Thoracic aorta (tissue), 2 donors: ENCODE results near the gene MADCAM1. TPM values are rescaled to one million over a fixed set of nuclear protein-coding genes. Genes with fewer than 3 reads are reported as not detected.

Experiments
- ATAC-seq: fragments of 150-250 bp; one replicate; pipeline ENCODE4 v1.8.0; 2017; ENCODE audit warnings: low read depth; ENCODE audit not compliant: insufficient number of reproducible peaks, low FRiP score
- DNase-seq: peaks from one replicate; pipeline ENCODE4 v3.0.0-alpha.2; 2020; ENCODE audit warnings: low spot score
- H3K27ac ChIP-seq, 2 donors: fragments of 200-600 bp; sonication (generic); 1 replicate in 1 of 2; 2 replicates in 1 of 2; pipeline ENCODE4 v1.5.1; 2016; ENCODE audit warnings: mild to moderate bottlenecking in 2 of 2, moderate library complexity in 2 of 2
- H3K27me3 ChIP-seq: fragments of 200-600 bp; sonication (generic); replicated peaks from 2 replicates; pipeline ENCODE4 v1.6.0; 2016; ENCODE audit warnings: mild to moderate bottlenecking; ENCODE audit not compliant: insufficient read depth
- H3K36me3 ChIP-seq: fragments of 200-600 bp; sonication (generic); one replicate; pipeline ENCODE4 v1.5.1; 2016
- H3K4me1 ChIP-seq, 2 donors: fragments of 200-600 bp; sonication (generic); 1 replicate in 1 of 2; 2 replicates in 1 of 2; pipeline versions ENCODE4 v1.5.1 to v1.6.0; 2016; ENCODE audit warnings: low read depth in 2 of 2, mild to moderate bottlenecking in 1 of 2; ENCODE audit not compliant: control insufficient read depth in 1 of 2
- H3K4me3 ChIP-seq: fragments of 200-600 bp; sonication (generic); 2 replicates; pipeline ENCODE4 v1.5.1; 2016; ENCODE audit warnings: mild to moderate bottlenecking
- H3K9me3 ChIP-seq: fragments of 200-600 bp; sonication (generic); 2 replicates; pipeline ENCODE4 v1.5.1; 2016
- CTCF ChIP-seq: fragments of 200-600 bp; sonication (generic); IDR thresholded peaks from one replicate; pipeline ENCODE4 v1.5.1; 2019; ENCODE audit warnings: antibody characterized with exemption
- total RNA-seq, 2 donors: library from RNA; depleted of rRNA; stranded (reverse); fragments of >200 nt; gene quantifications; one replicate each; pipeline versions ENCODE4 v1.1.0 to v1.2.3, GENCODE V29; 2016

Gene MADCAM1
- total RNA-seq, 2 donors from 2014 or later, result 0.92 TPM; not detected in 1

GRCh38 chr19:457636-458035, 38.6 kb upstream of the MADCAM1 start:
- DNase-seq (no peak), ATAC-seq (no peak)
- H3K27me3 ChIP-seq, result peaks cover 6% of the 10 kb centered on the region
- no peak overlapping the region for H3K27ac ChIP-seq
- TF ChIP-seq CTCF, result no peak
- H3K9me3 ChIP-seq, result no peaks in the 10 kb centered on the region
- no peaks in the 10 kb centered on the region for H3K36me3 ChIP-seq
- H3K4me3 ChIP-seq, result no peak overlapping the region
- peaks cover 0 to 5% of the 10 kb centered on the region in 2 donors for H3K4me1 ChIP-seq

GRCh38 chr19:458091-459042, 37.9 kb upstream of the MADCAM1 start:
- no peak overlapping the region for H3K4me3 ChIP-seq
- no peak overlapping the region for H3K27ac ChIP-seq
- no peaks in the 10 kb centered on the region for H3K36me3 ChIP-seq
- H3K27me3 ChIP-seq, result peaks cover 6% of the 10 kb centered on the region
- no peaks in the 10 kb centered on the region for H3K9me3 ChIP-seq
- ATAC-seq, result no peak
- no peak for DNase-seq
- H3K4me1 ChIP-seq, result peaks cover 0 to 5% of the 10 kb centered on the region in 2 donors
- no peak for TF ChIP-seq CTCF

DNA sequence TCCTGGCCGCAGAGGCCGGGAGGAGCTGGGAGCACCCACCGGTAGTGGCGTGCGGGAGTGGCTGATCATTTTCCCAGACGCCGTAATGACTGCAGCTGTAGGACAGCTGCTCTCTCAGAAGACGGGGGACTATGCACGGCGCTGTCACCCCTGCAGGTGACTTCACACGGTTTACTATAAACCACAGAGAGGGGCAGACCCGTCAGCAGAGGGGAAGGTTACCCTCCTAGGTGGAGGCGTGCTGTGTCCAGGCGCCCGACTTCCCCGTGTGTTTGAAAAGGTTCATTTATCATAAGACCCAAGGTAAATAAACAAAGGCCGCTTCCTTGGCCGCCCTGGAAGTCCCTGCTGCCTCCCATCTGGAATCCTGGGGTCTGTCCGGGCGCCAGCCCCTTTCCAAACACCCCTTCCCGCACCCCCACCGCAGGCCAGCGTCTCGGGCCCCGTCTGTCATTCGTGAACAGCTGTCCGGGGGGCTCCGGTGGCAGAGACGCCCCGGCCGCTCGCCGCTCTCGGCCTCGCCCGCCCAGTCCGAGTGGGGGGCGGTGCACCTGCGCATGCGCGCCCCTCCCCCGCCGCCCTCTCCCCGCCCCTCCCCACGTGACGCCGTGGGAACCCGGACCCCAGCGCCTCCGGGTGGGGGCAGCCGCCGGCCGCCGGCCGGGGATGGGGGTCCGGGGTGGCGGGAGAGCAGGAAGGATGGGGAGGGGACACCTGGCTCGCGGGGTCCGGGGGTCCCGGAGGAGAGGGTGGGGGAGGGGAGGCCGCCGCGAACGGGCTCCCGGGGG, 36.4 kb upstream of the MADCAM1 start:
- no peak for DNase-seq
- Histone ChIP-seq H3K36me3 (no peaks in the 10 kb centered on the region), H3K4me1 (peaks cover 0 to 5% of the 10 kb centered on the region in 2 donors), H3K4me3 (peak overlapping the region; percentile 69), H3K27me3 (peaks cover 6% of the 10 kb centered on the region), H3K27ac (no peak overlapping the region), H3K9me3 (no peaks in the 10 kb centered on the region)
- peak; percentile 12 for ATAC-seq
- TF ChIP-seq CTCF, result no peak

DNA sequence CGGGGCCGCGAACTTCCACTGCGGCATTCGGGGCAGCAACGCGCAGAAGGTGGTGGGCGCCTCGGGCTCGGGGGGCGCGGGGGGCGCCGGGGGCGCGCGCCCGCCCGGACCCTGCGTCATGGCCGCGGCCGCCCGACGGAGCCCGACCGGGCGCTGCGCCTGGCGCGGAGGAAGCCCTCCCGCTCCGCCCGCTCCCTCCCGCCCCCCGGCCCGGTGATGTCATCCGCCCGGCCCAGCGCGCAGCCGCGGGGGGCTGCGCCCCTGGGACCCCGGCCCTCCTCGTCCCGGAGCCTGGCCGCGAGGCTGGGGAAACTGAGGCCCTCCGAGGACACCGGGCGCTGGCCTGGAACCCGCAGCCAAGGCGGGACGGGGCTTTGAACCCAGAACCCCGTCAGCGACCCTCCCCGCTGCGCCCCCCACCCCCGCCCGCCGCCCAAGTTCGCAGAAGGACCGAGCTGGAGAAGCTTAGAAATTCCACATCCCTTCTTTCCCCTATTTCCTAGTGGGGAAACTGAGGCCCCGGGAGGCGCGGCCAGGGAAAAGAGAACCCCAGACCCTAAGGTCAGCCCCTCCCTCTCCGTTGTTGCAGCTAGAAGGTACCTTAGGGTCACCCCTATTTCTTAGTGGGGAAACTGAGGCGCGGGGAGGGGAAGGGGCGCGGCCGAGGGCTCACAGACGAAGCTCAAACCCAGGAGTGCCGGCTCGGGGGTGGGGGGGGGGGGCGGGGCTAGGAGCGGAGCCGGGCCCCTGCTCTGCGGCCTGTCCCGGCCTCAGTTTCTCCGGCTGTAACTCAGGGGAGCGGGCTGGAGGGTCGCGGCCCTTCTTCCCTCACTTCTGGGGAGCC, 35.2 kb upstream of the MADCAM1 start, which contains the start of gene SHC2:
Gene SHC2, minus strand, starts transcription at position 157 of the 844 bp plus-strand sequence. Its CDS starts 37 bp downstream, at position 120.
- H3K9me3 ChIP-seq, result no peaks in the 10 kb centered on the region
- DNase-seq, result no peak
- TF ChIP-seq CTCF, result no peak
- no peak for ATAC-seq
- H3K36me3 ChIP-seq, result no peaks in the 10 kb centered on the region
- H3K27me3 ChIP-seq, result peaks cover 6% of the 10 kb centered on the region
- peak within 1 kb of the TSS; percentile 69 for H3K4me3 ChIP-seq
- H3K27ac ChIP-seq, result no peak within 1 kb of the TSS
- peaks cover 0 to 5% of the 10 kb centered on the region in 2 donors for H3K4me1 ChIP-seq
